Neural progenitor cell (in vitro differentiated cells): Measurements from ENCODE around the gene CCT3. TPM values are rescaled to one million over a fixed set of nuclear protein-coding genes. Genes with fewer than 3 reads are reported as not detected.

Source experiments
- DNase-seq: peaks from one replicate; pipeline ENCODE4 v3.0.0-alpha.2; 2016; ENCODE audit warnings: low spot score
- H2AFZ ChIP-seq: fragments of 200-600 bp; sonication (generic); replicated peaks from 2 replicates; pipeline ENCODE4 v1.6.1; 2016; ENCODE audit warnings: antibody characterized with exemption
- H3F3A ChIP-seq: fragments of 200-600 bp; sonication (generic); 2 replicates; pipeline ENCODE4 v1.6.1; 2016; ENCODE audit warnings: antibody characterized with exemption, low read depth
- H3K27ac ChIP-seq: fragments of 200-600 bp; sonication (generic); 2 replicates; pipeline ENCODE4 v1.5.1; 2016; ENCODE audit warnings: mild to moderate bottlenecking
- H3K27me3 ChIP-seq: fragments of 200-600 bp; sonication (generic); 2 replicates; pipeline ENCODE4 v1.6.1; 2016; ENCODE audit warnings: mild to moderate bottlenecking, moderate library complexity
- H3K36me3 ChIP-seq: fragments of 200-600 bp; sonication (generic); 2 replicates; pipeline ENCODE4 v1.5.1; 2016
- H3K4me1 ChIP-seq: fragments of 200-600 bp; sonication (generic); 2 replicates; pipeline ENCODE4 v1.6.1; 2016; ENCODE audit warnings: mixed run types
- H3K4me2 ChIP-seq: fragments of 200-600 bp; sonication (generic); 2 replicates; pipeline ENCODE4 v1.6.1; 2016
- H3K4me3 ChIP-seq: fragments of 200-600 bp; sonication (generic); 2 replicates; pipeline ENCODE4 v1.5.1; 2016
- H3K79me2 ChIP-seq: fragments of 200-600 bp; sonication (generic); 2 replicates; pipeline ENCODE4 v1.6.1; 2016; ENCODE audit warnings: low read depth
- H3K9ac ChIP-seq: fragments of 200-600 bp; sonication (generic); 2 replicates; pipeline ENCODE4 v1.6.1; 2016
- H3K9me3 ChIP-seq: fragments of 200-600 bp; sonication (generic); 2 replicates; pipeline ENCODE4 v1.5.1; 2016; ENCODE audit warnings: low read depth
- H4K20me1 ChIP-seq: fragments of 200-600 bp; sonication (generic); 2 replicates; pipeline ENCODE4 v1.6.1; 2016; ENCODE audit warnings: low read depth
- H3K27ac Mint-ChIP-seq: 3 replicates; pipeline ENCODE4 v1.8.0; 2021; ENCODE audit warnings: mixed read lengths
- H3K27me3 Mint-ChIP-seq: 2 replicates; pipeline ENCODE4 v1.8.0; 2022; ENCODE audit warnings: low read depth, mild to moderate bottlenecking, inconsistent platforms, moderate library complexity, mixed read lengths; ENCODE audit not compliant: insufficient read depth
- H3K36me3 Mint-ChIP-seq: 3 replicates; pipeline ENCODE4 v1.8.0; 2021; ENCODE audit warnings: mixed read lengths
- H3K4me1 Mint-ChIP-seq: 3 replicates; pipeline ENCODE4 v1.8.0; 2021; ENCODE audit warnings: mixed read lengths
- H3K4me3 Mint-ChIP-seq: 3 replicates; pipeline ENCODE4 v1.8.0; 2021; ENCODE audit warnings: mild to moderate bottlenecking, moderate library complexity, mixed read lengths
- H3K9me3 Mint-ChIP-seq: 3 replicates; pipeline ENCODE4 v1.8.0; 2020; ENCODE audit warnings: mixed read lengths
- EZH2 ChIP-seq: fragments of 200-600 bp; sonication (generic); IDR thresholded peaks from 2 replicates; pipeline ENCODE4 v1.6.1; 2017; ENCODE audit warnings: antibody characterized with exemption, mild to moderate bottlenecking, moderate library complexity
- EZH2phosphoT487 ChIP-seq: fragments of 200-600 bp; sonication (generic); IDR thresholded peaks from 2 replicates; pipeline ENCODE4 v1.6.1; 2017; ENCODE audit warnings: antibody characterized with exemption
- total RNA-seq: library from RNA; depleted of rRNA; stranded (reverse); fragments of >200 nt; gene quantifications from 2 replicates; pipeline ENCODE4 v1.2.3, GENCODE V29; 2015; ENCODE audit warnings: low replicate concordance
- TF ChIP-seq, protein P1 (sequence below): fragments of 200-600 bp; sonication (generic); IDR thresholded peaks from 2 replicates; pipeline ENCODE4 v1.5.1; 2017; ENCODE audit warnings: antibody characterized with exemption, mild to moderate bottlenecking

The CCT3 gene
- total RNA-seq, 1 donor from 2014 or later: 434 TPM

GRCh38 chr1:156384007-156384406 lies 45.9 kb upstream of the CCT3 start:
- no peaks in the 10 kb centered on the region for H3K79me2 ChIP-seq
- peaks cover 22% of the 10 kb centered on the region for H4K20me1 ChIP-seq
- H3K4me1 Mint-ChIP-seq: peaks cover 12% of the 10 kb centered on the region
- H3F3A ChIP-seq: peaks cover 6% of the 10 kb centered on the region
- H3K4me2 ChIP-seq: no peak overlapping the region
- no peaks in the 10 kb centered on the region for H3K9me3 ChIP-seq
- no peak overlapping the region for H3K27ac ChIP-seq
- no peak for DNase-seq
- no peak overlapping the region for H3K27ac Mint-ChIP-seq
- TF ChIP-seq EZH2phosphoT487 (no peak), EZH2 (no peak)
- TF ChIP-seq, protein P1, sequence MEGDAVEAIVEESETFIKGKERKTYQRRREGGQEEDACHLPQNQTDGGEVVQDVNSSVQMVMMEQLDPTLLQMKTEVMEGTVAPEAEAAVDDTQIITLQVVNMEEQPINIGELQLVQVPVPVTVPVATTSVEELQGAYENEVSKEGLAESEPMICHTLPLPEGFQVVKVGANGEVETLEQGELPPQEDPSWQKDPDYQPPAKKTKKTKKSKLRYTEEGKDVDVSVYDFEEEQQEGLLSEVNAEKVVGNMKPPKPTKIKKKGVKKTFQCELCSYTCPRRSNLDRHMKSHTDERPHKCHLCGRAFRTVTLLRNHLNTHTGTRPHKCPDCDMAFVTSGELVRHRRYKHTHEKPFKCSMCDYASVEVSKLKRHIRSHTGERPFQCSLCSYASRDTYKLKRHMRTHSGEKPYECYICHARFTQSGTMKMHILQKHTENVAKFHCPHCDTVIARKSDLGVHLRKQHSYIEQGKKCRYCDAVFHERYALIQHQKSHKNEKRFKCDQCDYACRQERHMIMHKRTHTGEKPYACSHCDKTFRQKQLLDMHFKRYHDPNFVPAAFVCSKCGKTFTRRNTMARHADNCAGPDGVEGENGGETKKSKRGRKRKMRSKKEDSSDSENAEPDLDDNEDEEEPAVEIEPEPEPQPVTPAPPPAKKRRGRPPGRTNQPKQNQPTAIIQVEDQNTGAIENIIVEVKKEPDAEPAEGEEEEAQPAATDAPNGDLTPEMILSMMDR: no peak
- H3K4me1 ChIP-seq: peaks cover 11% of the 10 kb centered on the region
- H3K9me3 Mint-ChIP-seq: no peaks in the 10 kb centered on the region
- peaks cover 37% of the 10 kb centered on the region for H3K27me3 Mint-ChIP-seq
- H3K9ac ChIP-seq: no peak overlapping the region
- no peaks in the 10 kb centered on the region for H3K36me3 ChIP-seq
- H2AFZ ChIP-seq: no peak overlapping the region
- no peaks in the 10 kb centered on the region for H3K36me3 Mint-ChIP-seq
- H3K4me3 Mint-ChIP-seq: no peak overlapping the region
- H3K4me3 ChIP-seq: no peak overlapping the region
- peaks cover 90% of the 10 kb centered on the region for H3K27me3 ChIP-seq

DNA sequence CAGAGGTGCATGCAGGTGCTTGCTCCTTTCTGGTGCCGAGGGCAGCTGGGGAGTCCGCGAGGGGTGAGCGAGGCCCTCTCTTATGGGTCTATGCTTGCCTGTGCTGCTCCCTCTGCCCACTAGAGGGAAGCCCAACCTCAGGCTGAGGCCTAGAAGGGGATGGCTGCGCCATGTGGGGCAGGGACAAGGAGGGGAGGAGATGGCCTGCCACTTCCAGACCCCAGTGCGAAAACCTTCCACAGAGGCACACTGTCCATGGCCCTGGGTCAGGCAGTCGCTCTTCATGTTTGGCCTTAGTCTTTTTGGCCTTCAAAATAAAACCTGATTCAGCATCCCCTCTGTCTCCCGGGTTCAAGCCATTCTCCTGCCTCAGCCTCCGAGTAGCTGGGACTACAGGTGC lies 44.9 kb upstream of the CCT3 start:
- Histone ChIP-seq H3K79me2 (no peaks in the 10 kb centered on the region), H3K27ac (no peak overlapping the region), H2AFZ (no peak overlapping the region), H3K9ac (no peak overlapping the region), H4K20me1 (peaks cover 16% of the 10 kb centered on the region), H3K4me1 (peaks cover 3% of the 10 kb centered on the region), H3K4me3 (no peak overlapping the region), H3K27me3 (peaks cover 84% of the 10 kb centered on the region), H3F3A (no peaks in the 10 kb centered on the region), H3K9me3 (no peaks in the 10 kb centered on the region), H3K4me2 (no peak overlapping the region), H3K36me3 (no peaks in the 10 kb centered on the region)
- Mint-ChIP-seq H3K9me3 (no peaks in the 10 kb centered on the region), H3K4me3 (peak overlapping the region; percentile 21), H3K36me3 (no peaks in the 10 kb centered on the region), H3K27ac (no peak overlapping the region), H3K4me1 (peaks cover 8% of the 10 kb centered on the region), H3K27me3 (peaks cover 37% of the 10 kb centered on the region)
- no peak for TF ChIP-seq EZH2phosphoT487
- TF ChIP-seq EZH2: no peak
- TF ChIP-seq, protein P1: peak; percentile 83
- peak; percentile 88 for DNase-seq

GRCh38 chr1:156382561-156382960 lies 44.5 kb upstream of the CCT3 start:
- peaks cover 5% of the 10 kb centered on the region for H3K4me1 Mint-ChIP-seq
- no peaks in the 10 kb centered on the region for H3K4me1 ChIP-seq

More at GRCh38 chr1:156382561-156382960, 44.5 kb upstream of the CCT3 start:
- Histone ChIP-seq H3K4me2 (no peak overlapping the region), H3K9me3 (no peaks in the 10 kb centered on the region), H4K20me1 (peaks cover 12% of the 10 kb centered on the region), H3K79me2 (no peaks in the 10 kb centered on the region), H3K9ac (no peak overlapping the region), H3K27me3 (peaks cover 79% of the 10 kb centered on the region), H3K36me3 (no peaks in the 10 kb centered on the region), H3K27ac (no peak overlapping the region), H3K4me3 (no peak overlapping the region), H3F3A (no peaks in the 10 kb centered on the region), H2AFZ (no peak overlapping the region)
- no peaks in the 10 kb centered on the region for H3K9me3 Mint-ChIP-seq
- TF ChIP-seq EZH2 (no peak), EZH2phosphoT487 (no peak)
- TF ChIP-seq, protein P1: no peak
- H3K27me3 Mint-ChIP-seq: peaks cover 35% of the 10 kb centered on the region
- no peak for DNase-seq
- H3K36me3 Mint-ChIP-seq: no peaks in the 10 kb centered on the region
- no peak overlapping the region for H3K27ac Mint-ChIP-seq
- H3K4me3 Mint-ChIP-seq: no peak overlapping the region
